Body of pancreas (tissue), 4 donors: ENCODE measurements around the gene ASPDH.

ENCODE experiments used
- CTCF ChIP-seq, 7 experiments: fragments of 450-650 bp in 4 of 7; fragments of 200-600 bp in 3 of 7; sonication (generic) in 3 of 7; IDR thresholded peaks; one replicate each; pipeline ENCODE4 v1.5.1; 2016 to 2019; ENCODE audit warnings: antibody characterized with exemption in 7 of 7
- POLR2A ChIP-seq, 3 donors: fragments of 450-650 bp; IDR thresholded peaks; one replicate each; pipeline ENCODE4 v1.6.1; 2016; ENCODE audit warnings: antibody characterized with exemption in 3 of 3, mild to moderate bottlenecking in 2 of 3

- TF ChIP-seq POLR2A (IDR thresholded peaks at IDR 0.05) (no peak), CTCF (IDR thresholded peaks at IDR 0.05) (no peak)
These were observed 4.0 kb upstream of the ASPDH start for GRCh38 chr19:50517704-50518075.
